OCI-LY3 (cell line): ENCODE results near the gene APBB2.

Experiments used
- H2AFZ ChIP-seq: fragments of 200-600, 300-600 bp; shearing (Covaris generic); 2 replicates; pipeline ENCODE4 v1.6.0; 2014; ENCODE audit warnings: antibody characterized with exemption, low read depth, low read length
- H3K27ac ChIP-seq: fragments of 200-600, 300-600 bp; sonication (generic); 2 replicates; pipeline ENCODE4 v1.5.1; 2014; ENCODE audit warnings: mild to moderate bottlenecking, low read length, moderate library complexity, mixed read lengths
- H3K27me3 ChIP-seq: fragments of 200-600, 300-600 bp; sonication (generic); 2 replicates; pipeline ENCODE4 v1.6.1; 2014; ENCODE audit warnings: low read depth, low read length, mixed read lengths
- H3K36me3 ChIP-seq: fragments of 200-600, 300-600 bp; sonication (generic); replicated peaks from 2 replicates; pipeline ENCODE3; 2014; ENCODE audit warnings: low read depth, low read length, mixed read lengths
- H3K4me1 ChIP-seq: fragments of 300-600, 200-600 bp; sonication (generic); 2 replicates; pipeline ENCODE4 v1.6.1; 2014; ENCODE audit warnings: low read length, mixed read lengths
- H3K4me2 ChIP-seq: fragments of 200-600, 300-600 bp; sonication (generic); 2 replicates; pipeline ENCODE4 v1.6.1; 2014; ENCODE audit warnings: low read length, mixed read lengths
- H3K4me3 ChIP-seq: fragments of 300-600, 200-600 bp; sonication (generic); 2 replicates; pipeline ENCODE4 v1.5.1; 2014; ENCODE audit warnings: antibody characterized with exemption, mild to moderate bottlenecking, low read length, moderate library complexity
- H3K79me2 ChIP-seq: fragments of 300-600, 200-600 bp; shearing (Covaris generic); 2 replicates; pipeline ENCODE4 v1.6.1; 2014; ENCODE audit warnings: mild to moderate bottlenecking, low read length, mixed read lengths
- H3K9ac ChIP-seq: fragments of 300-600, 200-600 bp; shearing (Covaris generic); 2 replicates; pipeline ENCODE4 v1.6.0; 2014; ENCODE audit warnings: mild to moderate bottlenecking, low read length, moderate library complexity
- H3K9me3 ChIP-seq: fragments of 200-600, 300-600 bp; shearing (Covaris generic); 2 replicates; pipeline ENCODE4 v1.6.1; 2014; ENCODE audit warnings: low read length, mixed read lengths; ENCODE audit not compliant: insufficient read depth
- H4K20me1 ChIP-seq: fragments of 200-600, 300-600 bp; sonication (generic); 2 replicates; pipeline ENCODE4 v1.6.1; 2016; ENCODE audit warnings: low read length, mixed read lengths; ENCODE audit not compliant: insufficient read depth
- CTCF ChIP-seq: fragments of 200-600, 300-600 bp; sonication (generic); IDR thresholded peaks from 2 replicates; pipeline ENCODE4 v1.5.1; 2014; ENCODE audit warnings: antibody characterized with exemption, low read length, low read depth
- EZH2phosphoT487 ChIP-seq: fragments of 200-600 bp; shearing (Covaris generic); IDR thresholded peaks from 2 replicates; pipeline ENCODE4 v1.6.1; 2018; ENCODE audit warnings: antibody characterized with exemption, mixed run types, low read depth

Gene APBB2

GRCh38 chr4:40846532-40846931 is 367.8 kb downstream of the APBB2 start:
- H4K20me1 ChIP-seq: no peaks in the 10 kb centered on the region
- H3K4me3 ChIP-seq: no peak overlapping the region
- H3K4me1 ChIP-seq: no peaks in the 10 kb centered on the region
- no peaks in the 10 kb centered on the region for H3K36me3 ChIP-seq
- no peak overlapping the region for H3K27ac ChIP-seq
- H3K27me3 ChIP-seq: no peaks in the 10 kb centered on the region
- H3K9ac ChIP-seq: no peak overlapping the region
- no peak overlapping the region for H3K4me2 ChIP-seq
- TF ChIP-seq EZH2phosphoT487 (no peak), CTCF (no peak)
- no peaks in the 10 kb centered on the region for H3K79me2 ChIP-seq
- H3K9me3 ChIP-seq: no peaks in the 10 kb centered on the region
- H2AFZ ChIP-seq: no peak overlapping the region

GRCh38 chr4:40845154-40845835 is 369.0 kb downstream of the APBB2 start:
- Histone ChIP-seq H3K4me2 (no peak overlapping the region), H4K20me1 (no peaks in the 10 kb centered on the region)

GRCh38 chr4:40844261-40844660 is 370.1 kb downstream of the APBB2 start:
- H3K27ac ChIP-seq: no peak overlapping the region
- H3K79me2 ChIP-seq: no peaks in the 10 kb centered on the region
- TF ChIP-seq EZH2phosphoT487 (no peak), CTCF (no peak)
- H4K20me1 ChIP-seq: 0 out of 2 replicates have a peak, but pooled peaks cover 3% of the 10 kb centered on the region
- no peak overlapping the region for H3K4me2 ChIP-seq
- no peak overlapping the region for H2AFZ ChIP-seq
- H3K27me3 ChIP-seq: no peaks in the 10 kb centered on the region
- no peak overlapping the region for H3K9ac ChIP-seq
- no peaks in the 10 kb centered on the region for H3K9me3 ChIP-seq
- H3K4me3 ChIP-seq: no peak overlapping the region
- peaks cover 16% of the 10 kb centered on the region for H3K4me1 ChIP-seq
- no peaks in the 10 kb centered on the region for H3K36me3 ChIP-seq

More at GRCh38 chr4:40845154-40845835, 369.0 kb downstream of the APBB2 start:
- H3K27me3 ChIP-seq: no peaks in the 10 kb centered on the region
- TF ChIP-seq CTCF (no peak), EZH2phosphoT487 (no peak)
- H3K27ac ChIP-seq: no peak overlapping the region
- H3K4me3 ChIP-seq: no peak overlapping the region
- peaks cover 11% of the 10 kb centered on the region for H3K4me1 ChIP-seq
- H3K36me3 ChIP-seq: no peaks in the 10 kb centered on the region
- no peak overlapping the region for H3K9ac ChIP-seq
- H3K79me2 ChIP-seq: no peaks in the 10 kb centered on the region
- no peak overlapping the region for H2AFZ ChIP-seq
- no peaks in the 10 kb centered on the region for H3K9me3 ChIP-seq

GRCh38 chr4:40843696-40844095 is 370.6 kb downstream of the APBB2 start:
- Histone ChIP-seq H4K20me1 (0 out of 2 replicates have a peak, but pooled peaks cover 3% of the 10 kb centered on the region), H3K4me3 (no peak overlapping the region)

More at GRCh38 chr4:40843696-40844095, 370.6 kb downstream of the APBB2 start:
- Histone ChIP-seq H3K4me2 (no peak overlapping the region), H3K27ac (no peak overlapping the region), H3K4me1 (peaks cover 16% of the 10 kb centered on the region), H3K27me3 (no peaks in the 10 kb centered on the region), H3K9me3 (no peaks in the 10 kb centered on the region), H3K79me2 (no peaks in the 10 kb centered on the region), H3K36me3 (no peaks in the 10 kb centered on the region), H2AFZ (no peak overlapping the region), H3K9ac (no peak overlapping the region)
- TF ChIP-seq CTCF (peak; percentile 60), EZH2phosphoT487 (no peak)
